Heart left ventricle (tissue), 13 donors: Measurements from ENCODE around the gene ABCA13.

ENCODE experiments used
- CTCF ChIP-seq, 12 donors: fragments of 200-600 bp; sonication (generic) in 4 of 12; IDR thresholded peaks; one replicate each; pipeline versions ENCODE4 v1.5.0 to v1.8.0; 2018 to 2022; ENCODE audit warnings: antibody characterized with exemption in 12 of 12, mild to moderate bottlenecking in 5 of 12
- POLR2A ChIP-seq, 2 donors: fragments of 450-650 bp; IDR thresholded peaks; one replicate each; pipeline ENCODE4 v1.6.1; 2017; ENCODE audit warnings: antibody characterized with exemption in 2 of 2, mild to moderate bottlenecking in 2 of 2, moderate library complexity in 2 of 2
- donor health status: ischemic (EF 13 %, LVEDD 7.1; RV severe dilation, severe dysfunction).
- donor health status: DM: no; HTN: yes; CAD: no.
- donor health status: DM: no; HTN: no; CAD: no.
- donor health status: ischemic (EF 25% LVEDD 6.9; RV normal size, moderate dysfunction).
- donor health status: ischemic (EF 25% LVEDD 5.7; RV mildly dilated, moderate dysfunction).
- donor health status: ischemic (EF 35%, LVEDD 5.7; RV mildly dilated, moderate dysfunction).
- donor health status: nonischemic (EF 11% LVEDD 7.7; RV severe dilation, severe dysfunction).
- donor health status: DM: yes; HTN: yes; CAD: no.
- donor health status: PGD.
- donor health status: ischemic (EF 29% LVEDD 5.4; RV normal size, mild dysfunction).
- donor health status: nonischemic (EF 23%, LVEDD 6.1; RV moderate dilation, normal function).

DNA sequence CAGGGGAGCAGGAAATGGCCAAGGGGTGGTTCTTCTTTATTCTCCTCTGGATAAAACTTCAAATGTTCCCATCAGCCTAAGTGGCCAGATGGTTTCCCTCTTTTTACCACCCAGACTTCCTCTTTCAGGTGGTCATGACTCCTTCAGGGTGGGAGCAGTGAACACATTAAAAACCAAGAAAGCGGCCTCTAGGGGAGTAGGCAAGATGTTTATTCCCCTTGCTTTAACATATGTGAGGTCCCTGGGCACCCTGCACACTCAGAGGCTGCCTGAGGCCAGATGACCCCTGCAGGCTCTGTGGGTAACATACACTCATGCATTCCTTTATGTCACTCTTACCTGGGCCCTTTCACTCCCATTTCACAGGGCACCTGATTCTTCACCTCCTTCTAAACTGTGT lies 357.4 kb downstream of the ABCA13 start:
- TF ChIP-seq POLR2A (IDR thresholded peaks at IDR 0.05) (no peak), CTCF (IDR thresholded peaks at IDR 0.05) (no peak)
